Middle frontal gyrus (tissue), 1 donor: ENCODE measurements around the gene STK16.
"Not testable (repeated sequence)": the region's sequence is repeated elsewhere in the genome, so short reads cannot be mapped to it uniquely, and the experiment has no call there.

Experiments used
- DNase-seq: peaks from one replicate; pipeline ENCODE4 v3.0.0-alpha.2; 2015; ENCODE audit warnings: low spot score; ENCODE audit errors: extremely low spot score

Gene STK16

GRCh38 chr2:219287116-219287440 lies 41.8 kb downstream of the STK16 start:
- DNase-seq = not testable (repeated sequence)

- no peak for DNase-seq
Observed at GRCh38 chr2:219287580-219288265, 42.4 kb downstream of the STK16 start.

- no peak for DNase-seq
Observed at GRCh38 chr2:219289195-219289536, 43.9 kb downstream of the STK16 start.

GRCh38 chr2:219289537-219290361 lies 44.5 kb downstream of the STK16 start:
- DNase-seq = peak; percentile 72

- no peak for DNase-seq
Observed at GRCh38 chr2:219290381-219291171, 45.3 kb downstream of the STK16 start.

GRCh38 chr2:219291394-219291793 lies 46.1 kb downstream of the STK16 start:
- DNase-seq = no peak

- DNase-seq = no peak
Observed at GRCh38 chr2:219291910-219292490, 46.7 kb downstream of the STK16 start.

GRCh38 chr2:219292616-219293015 lies 47.3 kb downstream of the STK16 start:
- DNase-seq = no peak

GRCh38 chr2:219293736-219294231 lies 48.5 kb downstream of the STK16 start:
- no peak for DNase-seq

- no peak for DNase-seq
Observed at GRCh38 chr2:219294356-219295351, 49.4 kb downstream of the STK16 start.

- DNase-seq = no peak
Observed at GRCh38 chr2:219296142-219296541, 50.9 kb downstream of the STK16 start.

GRCh38 chr2:219296631-219297391 lies 51.5 kb downstream of the STK16 start:
- DNase-seq = no peak

- no peak for DNase-seq
Observed at GRCh38 chr2:219297766-219298456, 52.6 kb downstream of the STK16 start.

GRCh38 chr2:219298759-219299371 lies 53.6 kb downstream of the STK16 start:
- peak; percentile 77 for DNase-seq

- no peak for DNase-seq
Observed at GRCh38 chr2:219299372-219299760, 54.1 kb downstream of the STK16 start.
